ENCODE data around the gene FLYWCH1.

DNA sequence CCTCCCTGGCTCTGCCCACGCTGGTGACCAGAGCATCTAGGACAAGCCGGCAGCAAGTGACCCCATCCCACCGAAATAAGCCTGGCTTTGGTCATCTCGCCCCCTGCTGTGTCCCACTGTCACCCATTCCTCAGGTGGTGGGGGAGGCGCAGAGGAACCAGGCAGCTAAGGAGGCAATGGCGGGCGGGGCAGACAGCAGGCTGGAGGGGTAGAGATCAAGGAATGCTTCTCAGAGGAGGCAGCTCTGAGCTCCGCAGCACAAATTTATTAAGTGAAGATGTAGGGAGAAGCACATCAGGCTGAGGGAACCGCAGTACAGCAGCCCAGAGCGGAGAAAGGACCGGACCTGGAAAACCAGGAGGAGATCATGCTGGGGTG is 44.8 kb downstream of the FLYWCH1 start:
- TF ChIP-seq ESRRA (IDR thresholded peaks at IDR 0.05; ENCODE audit: low read length) (no peak), RFX5 (IDR thresholded peaks at IDR 0.05; ENCODE audit: low read depth, low read length) (no peak), KDM1A (IDR thresholded peaks at IDR 0.05; ENCODE audit: borderline replicate concordance) (no peak), ZNF274 (IDR thresholded peaks at IDR 0.05; ENCODE audit: insufficient read depth, insufficient read length) (no peak)
- TF ChIP-seq, protein P1, sequence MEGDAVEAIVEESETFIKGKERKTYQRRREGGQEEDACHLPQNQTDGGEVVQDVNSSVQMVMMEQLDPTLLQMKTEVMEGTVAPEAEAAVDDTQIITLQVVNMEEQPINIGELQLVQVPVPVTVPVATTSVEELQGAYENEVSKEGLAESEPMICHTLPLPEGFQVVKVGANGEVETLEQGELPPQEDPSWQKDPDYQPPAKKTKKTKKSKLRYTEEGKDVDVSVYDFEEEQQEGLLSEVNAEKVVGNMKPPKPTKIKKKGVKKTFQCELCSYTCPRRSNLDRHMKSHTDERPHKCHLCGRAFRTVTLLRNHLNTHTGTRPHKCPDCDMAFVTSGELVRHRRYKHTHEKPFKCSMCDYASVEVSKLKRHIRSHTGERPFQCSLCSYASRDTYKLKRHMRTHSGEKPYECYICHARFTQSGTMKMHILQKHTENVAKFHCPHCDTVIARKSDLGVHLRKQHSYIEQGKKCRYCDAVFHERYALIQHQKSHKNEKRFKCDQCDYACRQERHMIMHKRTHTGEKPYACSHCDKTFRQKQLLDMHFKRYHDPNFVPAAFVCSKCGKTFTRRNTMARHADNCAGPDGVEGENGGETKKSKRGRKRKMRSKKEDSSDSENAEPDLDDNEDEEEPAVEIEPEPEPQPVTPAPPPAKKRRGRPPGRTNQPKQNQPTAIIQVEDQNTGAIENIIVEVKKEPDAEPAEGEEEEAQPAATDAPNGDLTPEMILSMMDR (IDR thresholded peaks at IDR 0.05 in 2 of 3, conservative IDR thresholded peaks at IDR 0.05 in 1 of 3; ENCODE audit: control insufficient read depth in 2 of 3, extremely low read depth in 1 of 3, insufficient read depth in 1 of 3, low read depth in 3 of 3, low read length in 3 of 3), result no peak
- TF ChIP-seq, protein P2, sequence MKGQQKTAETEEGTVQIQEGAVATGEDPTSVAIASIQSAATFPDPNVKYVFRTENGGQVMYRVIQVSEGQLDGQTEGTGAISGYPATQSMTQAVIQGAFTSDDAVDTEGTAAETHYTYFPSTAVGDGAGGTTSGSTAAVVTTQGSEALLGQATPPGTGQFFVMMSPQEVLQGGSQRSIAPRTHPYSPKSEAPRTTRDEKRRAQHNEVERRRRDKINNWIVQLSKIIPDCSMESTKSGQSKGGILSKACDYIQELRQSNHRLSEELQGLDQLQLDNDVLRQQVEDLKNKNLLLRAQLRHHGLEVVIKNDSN (IDR thresholded peaks at IDR 0.05; ENCODE audit: borderline replicate concordance, extremely low read length, insufficient read depth, low read depth, low read length), result no peak
